Motor neuron (in vitro differentiated cells): ENCODE data around the gene GNB2. TPM values are rescaled to one million over a fixed set of nuclear protein-coding genes. Genes with fewer than 3 reads are reported as not detected.
A peak's percentile ranks its signal among the peaks of the same experiment; 100 is the strongest.
"Not testable (repeated sequence)": the region's sequence is repeated elsewhere in the genome, so short reads cannot be mapped to it uniquely, and the experiment has no call there.

ENCODE experiments used
- ATAC-seq, 8 experiments: fragments of 200-7000 bp; cut with Tn5 transposase; replicated peaks in 6 of 8; 2 replicates each; pipeline ENCODE4 v1.8.0; 2021; ENCODE audit warnings: mild to moderate bottlenecking in 8 of 8, moderate library complexity in 8 of 8
- H3K27ac ChIP-seq, 2 donors: fragments of 250-450 bp; sonication (Bioruptor Pico); 2 replicates each; pipeline ENCODE4 v1.9.0; 2021; ENCODE audit warnings: antibody characterized with exemption in 2 of 2, mild to moderate bottlenecking in 2 of 2, moderate library complexity in 1 of 2
- H3K4me1 ChIP-seq, 2 donors: fragments of 250-450 bp; sonication (Bioruptor Pico); replicated peaks in 1 of 2; 2 replicates each; pipeline ENCODE4 v1.6.1; 2021; ENCODE audit warnings: antibody characterized with exemption in 2 of 2, mild to moderate bottlenecking in 2 of 2, moderate library complexity in 1 of 2
- H3K4me3 ChIP-seq, 5 donors: fragments of 250-450 bp; sonication (Bioruptor Pico); 2 replicates each; pipeline ENCODE4 v1.9.0; 2021; ENCODE audit warnings: antibody characterized with exemption in 5 of 5, mild to moderate bottlenecking in 5 of 5, moderate library complexity in 4 of 5
- WGBS, 10 experiments: fragments of 450-650 bp; shearing (Covaris generic); methylation state at CpG; one replicate each; pipeline ENCODE4 v1.0.0; 2022; 5-methylcytosine and 5-hydroxymethylcytosine counted together
- in situ Hi-C, 9 experiments: fragments of 400-800 bp; cut with MboI; loops; one replicate each; pipeline ENCODE4 v1.15.0; 2021; ENCODE audit warnings: low sequenced_read_pairs in 9 of 9, low pct_unique_long_range_greater_than_20kb in 2 of 9; ENCODE audit not compliant: unreplicated experiment in 9 of 9
- total RNA-seq, 8 experiments: library from RNA; unstranded; fragments of 300-600 nt; gene quantifications; 2 replicates each; pipeline versions ENCODE4 v1.2.3 to v1.2.4, GENCODE V29; 2022

Gene GNB2
- total RNA-seq, 8 experiments from 2014 or later = 141 to 235 (median 188) TPM

DNA sequence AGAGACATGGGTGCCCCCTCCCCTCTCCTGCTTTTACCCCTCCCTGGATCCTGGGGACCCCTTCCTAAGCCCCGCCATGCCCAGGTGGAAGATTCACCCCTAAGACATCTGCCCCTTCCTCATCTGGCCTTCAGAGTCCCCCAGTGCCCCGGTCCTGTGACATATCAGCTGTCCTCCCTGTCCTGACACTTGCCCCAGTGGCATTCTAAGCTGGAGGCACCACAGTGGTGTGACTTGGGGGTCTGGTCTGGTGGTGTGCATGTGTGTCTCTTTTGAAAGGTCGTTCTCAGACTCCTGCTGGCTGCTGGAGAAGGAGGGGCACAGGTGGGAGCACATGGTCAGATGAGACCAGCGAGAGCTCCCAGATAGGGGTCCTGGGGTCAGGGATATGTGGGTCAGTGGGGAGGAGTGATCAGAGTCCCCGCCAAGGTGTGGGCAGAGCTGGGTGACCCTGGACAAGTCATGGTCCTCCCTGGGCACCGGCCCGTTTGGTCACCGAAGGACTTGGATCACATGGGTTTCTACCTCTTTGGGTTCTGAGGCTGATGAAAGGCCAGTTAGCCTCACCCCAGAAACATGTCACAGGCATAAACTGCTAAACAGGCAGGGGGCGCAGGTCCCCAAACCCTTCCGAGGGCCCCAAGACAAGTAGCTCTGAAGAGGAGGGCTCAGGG is 31.5 kb upstream of the GNB2 start:
- 40 to 100% (median 97%) methylated on average over 1 to 5 of the region's 10 CpGs; no CpG with 5 or more reads in 6 of the 10 experiments for WGBS, 10 experiments
- ATAC-seq = no peak
- in situ Hi-C loops = no loop called here
- Histone ChIP-seq H3K4me3 (no peak overlapping the region), H3K27ac (no peak overlapping the region), H3K4me1 (peaks cover 5 to 9% of the 10 kb centered on the region in 2 donors)

DNA sequence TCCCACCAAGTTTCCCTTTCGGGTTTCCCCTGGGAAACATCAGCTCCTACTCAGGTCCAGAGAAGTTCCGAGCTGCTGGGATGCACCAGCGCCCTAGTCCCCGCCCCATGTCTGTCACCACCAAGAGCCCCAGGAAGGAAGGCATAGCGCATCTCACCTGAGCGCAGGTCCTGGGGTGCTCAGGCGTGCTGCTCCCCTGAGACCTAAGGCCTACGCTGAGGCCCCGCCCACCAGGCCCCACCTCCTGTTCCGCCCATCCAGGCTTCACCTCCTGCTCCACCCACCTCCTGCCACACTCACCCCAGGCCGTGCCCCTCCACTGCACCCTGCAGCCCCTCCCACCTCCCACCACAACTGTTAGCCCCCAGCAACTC is 31.0 kb upstream of the GNB2 start:
- in situ Hi-C loops = no loop called here
- Histone ChIP-seq H3K4me3 (no peak overlapping the region), H3K27ac (no peak overlapping the region), H3K4me1 (peaks cover 5 to 9% of the 10 kb centered on the region in 2 donors)
- 40% methylated on average over 2 of the region's 11 CpGs; no CpG with 5 or more reads in 9 of the 10 experiments for WGBS, 10 experiments
- ATAC-seq = peak in 3 of 8 experiments; percentile 20 to 50 (median 36)

DNA sequence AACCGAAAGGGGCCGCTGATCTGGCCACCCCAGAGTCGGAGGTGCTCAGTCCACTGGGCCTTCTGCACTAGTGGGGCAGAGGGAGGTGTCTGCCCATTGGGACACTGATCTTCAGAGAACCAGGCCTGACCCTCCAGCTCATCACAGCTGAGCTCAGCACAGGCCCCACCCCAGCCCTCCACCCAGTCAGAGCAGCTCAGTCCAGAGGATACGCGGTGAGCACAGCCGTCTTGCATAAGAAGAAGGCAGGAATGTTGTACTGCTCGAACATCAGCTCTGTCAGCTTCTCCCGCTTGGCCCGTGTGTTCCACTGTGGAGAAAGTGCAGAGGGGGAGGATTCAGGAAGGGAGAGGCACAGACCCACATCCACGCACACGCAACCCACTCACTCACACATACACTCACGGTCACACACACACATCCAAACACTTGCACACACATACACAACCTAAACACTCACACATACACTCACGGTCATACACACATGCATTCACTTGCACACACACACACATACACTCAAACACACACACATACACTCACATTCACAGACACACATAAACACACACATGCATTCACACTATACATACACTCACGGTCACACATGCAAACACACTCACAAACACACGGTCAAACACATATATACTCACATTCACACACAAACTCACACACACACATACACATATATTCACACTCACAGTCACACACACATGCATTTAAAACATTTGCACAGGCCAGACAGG is 23.5 kb upstream of the GNB2 start:
- H3K27ac ChIP-seq = no peak overlapping the region
- no peak overlapping the region for H3K4me3 ChIP-seq
- peaks cover 0 to 2% of the 10 kb centered on the region in 2 donors for H3K4me1 ChIP-seq
- ATAC-seq = peak in 6 of 8 experiments; percentile 24 to 98 (median 39)
- in situ Hi-C loops = no loop called here
- 0 to 100% (median 59%) methylated on average over 2 to 5 of the region's 15 CpGs; no CpG with 5 or more reads in 3 of the 10 experiments for WGBS, 10 experiments

DNA sequence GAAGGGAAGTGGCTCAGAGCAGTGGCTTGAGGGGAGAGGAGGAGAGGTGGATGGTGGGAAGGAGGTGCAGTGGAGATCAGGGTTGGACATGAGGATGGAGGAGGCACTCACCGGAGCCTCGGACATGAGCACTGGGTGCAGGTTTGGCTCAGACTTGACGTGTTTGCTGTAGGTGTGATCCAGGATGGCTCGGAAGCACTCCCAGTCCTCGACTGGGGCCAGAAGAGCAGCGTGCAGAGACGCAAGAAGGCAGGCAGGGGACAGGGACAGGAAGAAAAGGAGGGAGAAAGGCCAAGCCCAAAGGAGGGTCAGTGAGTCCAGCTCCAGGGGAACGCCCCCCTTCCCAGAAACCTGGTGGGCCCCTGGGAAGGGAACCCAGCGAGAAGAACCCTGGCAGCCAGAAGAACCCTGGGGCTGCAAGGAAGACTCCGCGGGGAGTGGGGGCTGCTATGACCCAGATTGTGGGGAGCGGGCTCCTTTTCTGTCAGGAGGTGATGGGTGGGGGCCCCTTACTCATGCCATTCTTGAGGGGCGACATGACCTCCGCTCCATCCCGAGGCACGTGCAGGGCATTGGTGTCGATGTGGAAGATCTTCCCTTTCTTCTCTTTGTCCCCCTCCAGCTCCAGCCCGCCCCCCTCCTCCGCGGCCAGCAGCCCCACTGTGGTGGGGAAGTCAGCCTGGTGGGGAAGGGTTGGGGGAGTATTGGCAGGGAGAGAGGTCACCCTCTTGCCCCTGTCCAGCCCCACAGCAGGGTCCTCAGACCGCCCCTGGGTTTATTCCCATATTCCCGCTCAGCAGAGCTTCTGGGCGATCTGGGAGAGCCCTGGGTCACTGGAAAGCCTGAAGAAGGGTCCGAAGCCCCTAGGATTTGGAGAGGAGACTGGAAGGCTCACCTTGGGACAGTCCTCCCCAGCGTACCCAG is 18.4 kb upstream of the GNB2 start:
- peaks cover 3 to 7% of the 10 kb centered on the region in 2 donors for H3K4me1 ChIP-seq
- H3K27ac ChIP-seq = no peak overlapping the region
- H3K4me3 ChIP-seq = peak overlapping the region; percentile 42 to 87 (median 64)
- in situ Hi-C loops = no loop called here
- ATAC-seq = no peak
- WGBS, 10 experiments = 11 to 100% (median 42%) methylated on average over 1 to 7 of the region's 25 CpGs; no CpG with 5 or more reads in 2 of the 10 experiments

DNA sequence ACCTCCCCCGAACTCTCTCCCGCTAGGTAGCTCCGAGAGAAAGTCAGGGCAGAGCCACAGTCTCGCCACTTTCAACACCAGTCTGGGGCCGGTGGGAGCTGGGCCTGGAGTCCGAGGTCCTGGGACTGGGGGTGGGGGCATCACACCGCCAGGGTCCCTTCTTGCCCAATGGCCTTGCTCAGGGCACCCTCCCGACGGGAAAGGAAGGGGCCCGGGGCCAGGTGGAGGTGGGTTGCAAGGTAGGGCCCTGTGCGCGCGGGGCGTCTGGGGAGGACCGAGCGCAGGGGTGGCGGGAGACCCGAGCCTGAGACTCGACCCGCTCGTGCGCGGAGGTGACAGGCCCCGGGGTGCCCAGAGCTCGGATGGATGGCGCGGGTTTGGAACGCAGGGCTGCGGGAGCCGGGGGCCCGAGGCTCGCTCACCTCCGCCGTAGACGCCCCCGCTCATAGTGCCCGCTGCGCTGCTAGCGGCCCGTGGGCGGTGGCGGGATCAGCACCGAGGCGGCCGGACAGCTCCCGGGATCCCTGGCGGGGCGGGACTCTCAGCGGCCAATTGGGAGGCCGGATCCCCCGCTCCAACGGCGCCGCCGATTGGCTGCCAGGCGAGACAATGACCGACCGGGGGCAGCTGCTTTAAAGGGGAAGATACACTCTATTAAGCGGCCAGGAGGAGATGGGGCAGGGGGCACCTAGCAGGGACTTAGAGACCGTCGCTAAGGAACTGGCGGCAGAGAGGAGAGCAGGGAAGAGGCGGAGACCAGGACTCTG is 17.4 kb upstream of the GNB2 start, which contains the start of gene ACTL6B:
Gene ACTL6B, minus strand, starts transcription at position 541 of the 767 bp plus-strand sequence. Its CDS starts 94 bp downstream, at position 447.
- in situ Hi-C loops = no loop called here
- WGBS, 10 experiments = 0 to 13% (median 7%) methylated on average over 1 to 10 of the region's 63 CpGs; no CpG with 5 or more reads in 5 of the 10 experiments

DNA sequence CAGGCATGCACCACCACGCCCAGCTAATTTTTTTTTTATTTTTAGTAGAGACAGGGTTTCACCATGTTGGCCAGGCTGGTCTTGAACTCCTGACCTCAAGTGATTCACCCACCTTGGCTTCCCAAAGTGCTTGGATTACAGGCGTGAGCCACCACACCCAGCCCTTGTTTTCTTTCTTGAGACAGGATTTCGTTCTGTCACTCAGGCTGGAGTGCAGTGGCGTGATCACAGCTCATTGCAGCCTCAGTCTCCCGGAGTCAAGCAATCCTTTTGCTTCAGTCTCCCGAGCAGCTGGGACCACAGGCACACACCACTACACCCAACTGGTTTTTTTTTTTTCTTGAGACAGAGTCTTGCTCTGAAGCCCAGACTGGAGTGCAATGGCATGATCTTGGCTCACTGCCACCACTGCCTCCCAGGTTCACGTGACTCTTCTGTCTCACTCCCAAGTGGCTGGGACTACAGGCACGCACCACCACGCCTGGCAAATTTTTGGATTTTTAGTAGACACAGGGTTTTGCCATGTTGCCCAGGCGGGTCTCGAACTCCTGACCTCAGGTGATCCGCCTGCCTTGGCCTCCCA is 11.3 kb upstream of the GNB2 start:
- H3K4me1 ChIP-seq, ATAC-seq, H3K4me3 ChIP-seq, in situ Hi-C loops, H3K27ac ChIP-seq: not testable (repeated sequence)
- 5 to 78% (median 65%) methylated on average over 2 to 10 of the region's 12 CpGs; no CpG with 5 or more reads in 2 of the 10 experiments for WGBS, 10 experiments

More for the DNA sequence above, 17.4 kb upstream of the GNB2 start, which contains the start of gene ACTL6B:
- peak within 1 kb of the TSS; percentile 42 to 87 (median 64) for H3K4me3 ChIP-seq
- ATAC-seq = peak; percentile 85 to 99 (median 98)
- peak within 1 kb of the TSS in 1 of 2 donors; percentile 2 for H3K27ac ChIP-seq
- H3K4me1 ChIP-seq = peaks cover 3 to 7% of the 10 kb centered on the region in 2 donors

DNA sequence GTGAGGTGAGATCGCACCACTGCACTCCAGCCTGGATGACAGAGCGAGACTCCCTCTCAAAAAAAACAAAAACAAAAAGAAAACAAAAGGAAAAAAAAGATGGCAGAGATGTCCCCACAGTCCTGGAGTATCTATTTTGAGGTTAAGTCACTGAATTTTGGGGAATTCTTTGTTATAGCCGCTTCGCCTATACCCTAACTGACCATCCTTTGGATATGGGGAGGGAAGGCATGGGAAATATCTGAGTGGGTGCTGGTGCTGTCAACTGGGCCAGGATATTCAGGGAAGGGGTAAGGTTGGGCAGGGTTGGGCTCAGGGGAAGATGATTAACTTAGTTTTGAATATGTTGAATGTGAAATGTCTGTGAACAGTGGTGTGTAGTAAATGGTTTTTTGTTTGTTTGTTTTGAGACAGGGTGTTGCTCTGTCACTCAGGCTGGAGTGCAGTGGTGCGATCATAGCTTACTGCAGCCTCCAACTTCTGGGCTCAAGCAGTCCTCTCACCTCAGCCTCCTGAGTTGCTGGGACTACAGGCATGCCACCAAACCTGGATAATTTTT is 8.3 kb upstream of the GNB2 start:
- Histone ChIP-seq H3K27ac (no peak overlapping the region), H3K4me1 (no peaks in the 10 kb centered on the region), H3K4me3 (no peak overlapping the region)
- peak in 2 of 8 experiments; percentile 78 for ATAC-seq
- 30 to 100% (median 89%) methylated on average over 1 to 5 of the region's 5 CpGs; no CpG with 5 or more reads in 2 of the 10 experiments for WGBS, 10 experiments
- in situ Hi-C loops = no loop called here

DNA sequence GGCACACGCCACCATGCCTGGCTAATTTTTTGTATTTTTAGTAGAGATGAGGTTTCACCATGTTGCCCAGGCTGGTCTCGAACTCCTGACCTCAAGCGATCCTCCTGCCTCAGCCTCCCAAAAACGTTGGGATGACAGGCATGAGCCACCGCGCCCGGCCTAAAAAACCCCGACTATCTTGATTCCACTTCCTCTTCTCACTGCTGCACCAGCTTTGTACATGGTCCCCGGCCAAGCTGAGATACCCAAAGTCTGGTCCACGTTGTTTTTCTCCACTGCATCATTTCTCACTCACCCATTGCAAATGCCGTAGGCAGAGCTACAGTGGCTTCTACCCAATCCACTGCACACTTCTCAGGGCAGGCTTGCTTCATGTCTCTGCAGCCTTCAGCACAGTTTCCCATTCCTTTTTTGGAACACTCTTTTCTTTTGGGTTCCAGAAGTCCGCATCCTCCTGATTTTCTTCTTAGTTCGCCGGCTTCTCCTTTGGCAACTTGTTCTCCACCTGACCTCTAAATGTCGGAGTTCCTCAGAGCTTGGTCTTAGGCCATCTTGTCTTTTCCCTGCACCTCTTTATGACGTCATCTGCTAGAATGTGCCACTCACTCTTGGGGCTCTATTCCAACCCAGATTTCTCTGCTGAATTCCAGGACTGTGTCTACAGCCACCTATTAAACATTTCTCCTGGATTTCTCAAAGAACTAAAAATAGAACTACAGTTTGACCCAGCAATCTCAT is 6.0 kb upstream of the GNB2 start:
- Histone ChIP-seq H3K4me3 (no peak overlapping the region), H3K4me1 (no peaks in the 10 kb centered on the region), H3K27ac (no peak overlapping the region)
- WGBS, 10 experiments = 34 to 93% (median 81%) methylated on average over 2 to 13 of the region's 16 CpGs
- in situ Hi-C loops = no loop called here
- ATAC-seq = no peak

DNA sequence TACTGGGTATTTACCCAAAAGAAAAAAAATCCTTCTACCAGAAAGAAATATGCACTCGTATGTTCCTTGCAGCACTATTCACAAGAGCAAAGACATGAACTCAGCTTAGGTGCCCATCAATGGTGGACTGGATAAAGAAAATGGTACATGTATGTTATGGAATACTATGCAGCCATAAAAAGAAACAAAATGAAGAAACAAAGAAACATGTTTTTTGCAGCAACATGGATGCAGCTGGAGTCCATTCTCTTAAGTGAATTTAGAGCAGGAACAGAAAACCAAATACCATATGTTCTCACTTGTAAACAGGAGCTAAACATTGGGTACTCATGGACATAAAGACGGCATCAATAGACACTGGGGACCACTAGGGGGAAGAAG is 5.5 kb upstream of the GNB2 start:
- ATAC-seq = no peak
- in situ Hi-C loops = no loop called here
- 43 to 100% (median 64%) methylated on average over 1 to 2 of the region's 2 CpGs for WGBS, 10 experiments

DNA sequence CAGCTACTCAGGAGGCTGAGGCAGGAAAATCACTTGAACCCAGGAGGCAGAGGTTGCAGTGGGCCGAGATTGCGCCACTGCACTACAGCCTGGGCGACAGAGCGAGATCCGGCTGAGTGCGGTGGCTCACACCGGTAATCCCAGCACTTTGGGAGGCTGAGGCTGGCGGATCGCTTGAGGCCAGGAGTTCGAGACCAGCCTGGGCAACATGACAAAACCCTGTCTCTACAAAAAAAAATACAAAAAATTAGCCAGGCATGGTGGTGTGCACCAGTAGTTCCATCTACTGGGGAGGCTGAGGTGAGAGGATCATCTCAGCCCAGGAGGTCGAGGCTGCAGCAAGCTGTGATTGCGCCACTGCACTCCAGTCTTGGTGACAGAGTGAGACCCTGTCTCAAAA is 4.4 kb upstream of the GNB2 start:
- H3K27ac ChIP-seq, H3K4me1 ChIP-seq, ATAC-seq, H3K4me3 ChIP-seq, in situ Hi-C loops: not testable (repeated sequence)
- WGBS, 10 experiments = 70 to 100% (median 88%) methylated on average over 2 to 10 of the region's 12 CpGs; no CpG with 5 or more reads in 3 of the 10 experiments

More for the DNA sequence above, 5.5 kb upstream of the GNB2 start:
- Histone ChIP-seq H3K27ac (no peak overlapping the region), H3K4me3 (no peak overlapping the region), H3K4me1 (no peaks in the 10 kb centered on the region)

DNA sequence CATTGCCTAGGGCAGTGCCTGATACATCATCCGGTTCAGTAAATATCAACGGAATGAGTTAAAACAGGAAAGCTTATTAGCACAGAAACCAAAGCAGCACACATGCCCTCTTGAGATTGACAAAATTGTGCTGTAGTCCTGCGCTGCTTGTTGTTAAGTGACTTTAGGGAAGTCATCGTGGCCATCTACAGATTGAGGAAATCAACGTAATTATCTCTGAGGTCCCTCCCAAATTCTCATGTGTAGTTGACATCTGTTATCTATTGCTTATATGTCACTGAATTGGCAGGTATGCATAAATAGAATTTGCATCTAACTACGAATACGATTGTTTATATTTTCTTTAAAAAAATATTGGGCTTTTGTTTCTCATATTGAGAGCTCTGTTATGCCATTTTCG is 3.5 kb upstream of the GNB2 start:
- WGBS, 10 experiments = 12 to 83% (median 67%) methylated on average over 3 to 8 of the region's 8 CpGs
- no peak overlapping the region for H3K27ac ChIP-seq
- in situ Hi-C loops = no loop called here

More for the DNA sequence above, 3.5 kb upstream of the GNB2 start:
- Histone ChIP-seq H3K4me3 (no peak overlapping the region), H3K4me1 (no peaks in the 10 kb centered on the region)
- ATAC-seq = no peak
